GM19193 (cell line): ENCODE measurements around the gene ARSB.

Experiments used
- POLR2A ChIP-seq: IDR thresholded peaks from 4 replicates; pipeline ENCODE4 v1.6.1; 2011; ENCODE audit not compliant: insufficient read depth, insufficient read length; ENCODE audit errors: extremely low read depth

Gene ARSB

DNA sequence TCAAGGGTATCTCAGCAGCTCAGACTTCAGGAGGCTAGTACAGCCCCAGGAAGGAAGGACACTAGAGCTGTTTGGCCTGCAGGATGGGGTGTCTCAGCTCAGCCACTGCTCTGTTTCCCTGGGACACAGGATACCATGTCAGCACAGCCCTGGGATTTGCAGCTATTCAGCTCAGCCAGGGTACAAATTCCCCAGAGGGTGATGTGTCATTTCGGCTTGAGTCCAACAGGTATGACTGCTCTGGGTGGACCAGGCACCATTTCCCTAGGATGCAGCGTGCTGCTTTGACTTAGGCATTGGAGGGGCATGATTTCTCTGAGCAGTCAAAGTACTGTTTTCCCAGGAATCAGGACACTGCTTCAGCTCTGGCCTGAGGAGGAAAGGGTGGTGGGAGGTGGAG lies 130.1 kb downstream of the ARSB start:
- no peak for TF ChIP-seq POLR2A

DNA sequence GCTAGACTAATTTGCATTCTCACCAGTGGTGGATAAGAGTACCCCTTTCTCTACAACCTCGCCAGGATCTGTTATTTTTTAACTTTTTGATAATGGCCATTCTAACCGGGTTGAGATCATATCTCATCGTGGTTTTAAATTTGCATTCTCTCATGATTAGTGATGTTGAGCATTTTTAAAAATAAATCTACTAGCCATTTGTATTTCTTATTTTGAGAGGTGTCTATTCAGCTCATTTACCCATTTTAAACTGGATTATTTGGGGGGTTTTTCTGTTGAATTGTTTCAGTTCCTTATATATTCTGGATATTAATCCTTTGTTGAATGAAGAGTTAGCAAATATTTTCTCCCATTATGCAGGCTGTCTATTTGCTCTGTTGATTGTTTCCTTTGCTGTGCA lies 139.6 kb downstream of the ARSB start:
- TF ChIP-seq POLR2A = no peak

DNA sequence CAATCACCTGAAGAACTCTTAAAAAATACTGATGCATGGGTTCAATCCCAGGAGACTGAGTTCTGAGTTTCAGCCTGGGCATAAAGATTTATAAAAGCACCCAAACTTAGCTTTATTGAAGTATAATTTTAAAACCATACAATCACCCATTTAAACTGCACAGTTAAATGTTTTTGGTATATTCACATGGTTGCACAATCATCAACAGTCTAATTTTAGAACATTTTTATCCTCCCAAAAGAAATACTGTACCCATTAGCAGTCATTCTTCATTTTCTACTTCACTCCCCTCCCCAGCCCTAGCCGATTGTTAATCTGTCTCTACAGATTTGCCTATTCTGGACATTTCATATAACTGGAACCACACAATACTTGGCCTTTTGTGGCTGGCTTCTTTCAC lies 141.7 kb downstream of the ARSB start:
- TF ChIP-seq POLR2A = no peak

DNA sequence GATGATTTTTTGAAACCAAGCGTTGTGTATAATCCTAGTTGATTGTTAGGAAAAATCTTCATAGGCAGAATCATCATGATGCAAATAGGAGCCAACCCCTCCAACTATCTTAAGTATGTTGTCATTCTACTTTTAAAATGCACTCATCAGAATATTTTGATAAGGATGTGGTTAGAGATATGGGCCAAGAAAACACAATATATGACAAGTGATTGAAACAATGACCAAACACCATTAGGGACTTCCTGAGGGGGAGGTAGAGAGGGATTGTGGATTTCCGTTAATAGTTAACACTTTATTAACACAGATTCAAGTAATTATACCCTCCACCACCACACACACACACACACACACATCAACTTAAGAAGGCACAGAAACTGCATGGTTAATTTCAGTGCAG lies 143.3 kb downstream of the ARSB start:
- no peak for TF ChIP-seq POLR2A

DNA sequence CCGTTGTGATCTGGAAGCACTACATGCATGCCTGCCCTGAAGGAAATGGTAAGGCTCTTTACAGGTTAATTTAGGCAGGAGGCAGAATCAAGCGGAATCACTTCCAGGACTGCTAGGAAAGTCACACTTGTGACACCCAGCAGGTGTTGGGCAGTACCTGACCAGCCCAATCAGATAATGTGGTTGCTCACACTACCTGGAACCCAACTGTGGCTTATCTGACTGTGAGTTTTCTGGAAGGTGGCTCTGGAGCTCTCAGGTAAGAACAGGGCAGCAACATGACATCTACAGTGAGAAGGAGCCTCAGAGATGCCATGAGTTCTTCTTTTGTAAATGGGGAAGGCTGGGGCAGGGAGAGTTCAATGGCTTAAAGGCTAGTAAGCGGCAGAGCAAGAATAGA lies 146.4 kb downstream of the ARSB start:
- no peak for TF ChIP-seq POLR2A

DNA sequence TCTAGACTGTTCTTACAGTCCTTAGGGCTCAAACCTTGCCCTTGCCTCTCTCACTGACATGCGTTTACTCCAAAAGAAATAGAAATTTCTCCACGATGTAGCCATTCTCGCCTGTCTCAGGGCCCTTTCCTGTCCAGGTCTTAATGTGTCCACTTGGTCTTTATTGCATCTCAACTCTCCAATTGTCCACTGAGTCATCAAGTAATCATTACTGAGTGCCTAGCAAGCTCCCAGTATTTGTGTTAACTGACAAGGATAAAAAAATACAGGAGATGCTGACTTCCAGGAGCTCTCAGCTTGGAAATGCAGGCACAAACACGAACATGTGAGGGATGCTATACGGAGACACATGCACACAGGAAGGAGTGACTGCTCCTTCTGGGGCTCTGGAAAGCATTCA lies 147.3 kb downstream of the ARSB start:
- TF ChIP-seq POLR2A = no peak

DNA sequence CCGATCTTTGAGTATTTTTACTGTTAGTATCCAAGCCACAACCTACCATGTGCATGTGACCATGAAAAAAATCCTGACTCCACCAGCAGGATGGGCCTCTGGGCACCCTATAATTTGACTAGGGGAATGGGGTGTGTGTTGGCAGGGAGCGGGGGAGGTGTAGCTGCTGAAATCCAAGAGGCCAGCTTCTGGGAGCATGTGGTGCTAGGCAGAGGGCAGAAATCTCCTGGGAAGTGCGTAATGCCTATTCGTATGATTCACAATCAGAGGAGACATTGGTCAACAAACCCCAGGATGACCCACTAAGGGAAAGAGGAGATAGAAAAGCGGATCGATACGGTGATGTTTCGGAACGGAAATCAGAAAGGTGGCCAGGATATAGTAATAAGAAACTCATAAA lies 149.9 kb downstream of the ARSB start:
- no peak for TF ChIP-seq POLR2A

DNA sequence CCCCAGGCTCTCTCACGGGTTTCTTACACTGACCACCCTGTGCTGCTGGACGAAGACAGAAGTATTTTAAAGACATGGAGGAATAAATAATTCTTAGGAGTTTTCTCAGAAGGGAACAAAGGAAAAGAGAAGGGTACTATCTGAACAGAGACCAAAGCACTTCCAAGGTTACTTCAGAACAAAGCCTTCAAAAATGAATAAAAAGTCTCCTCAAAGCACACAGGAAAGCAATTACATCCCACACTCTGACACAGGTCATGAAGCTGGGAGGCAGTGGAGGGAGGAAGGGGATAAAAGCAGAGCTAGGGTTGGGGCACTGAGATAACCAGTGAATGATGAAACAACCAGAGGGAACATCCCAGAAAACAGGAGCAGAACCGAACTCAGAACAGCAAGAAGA lies 151.8 kb downstream of the ARSB start:
- no peak for TF ChIP-seq POLR2A

DNA sequence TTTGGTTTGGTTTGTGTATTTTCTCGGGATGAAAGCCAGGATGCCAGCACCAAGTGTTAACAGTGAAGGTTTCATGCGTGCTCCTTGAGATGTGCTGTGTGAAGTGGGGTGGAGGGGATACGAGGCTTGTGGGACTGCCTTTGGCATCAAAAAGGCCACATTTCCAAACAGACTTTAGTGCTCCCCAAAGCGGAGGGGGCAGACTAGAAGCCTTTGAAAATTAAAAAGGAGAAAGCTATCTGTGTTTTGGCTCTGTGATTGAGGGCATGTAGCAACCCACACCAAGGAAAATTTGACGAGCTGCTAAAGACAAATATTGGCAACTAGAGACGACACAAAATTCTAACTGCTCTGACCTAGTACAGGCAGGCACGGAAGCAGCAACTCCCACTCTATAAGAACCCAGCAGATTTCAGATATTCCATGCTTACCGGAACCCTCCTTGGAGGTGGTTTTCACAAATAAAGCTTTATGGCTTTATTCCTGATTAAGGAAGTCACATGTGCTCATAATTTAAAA lies 154.5 kb downstream of the ARSB start:
- no peak for TF ChIP-seq POLR2A

DNA sequence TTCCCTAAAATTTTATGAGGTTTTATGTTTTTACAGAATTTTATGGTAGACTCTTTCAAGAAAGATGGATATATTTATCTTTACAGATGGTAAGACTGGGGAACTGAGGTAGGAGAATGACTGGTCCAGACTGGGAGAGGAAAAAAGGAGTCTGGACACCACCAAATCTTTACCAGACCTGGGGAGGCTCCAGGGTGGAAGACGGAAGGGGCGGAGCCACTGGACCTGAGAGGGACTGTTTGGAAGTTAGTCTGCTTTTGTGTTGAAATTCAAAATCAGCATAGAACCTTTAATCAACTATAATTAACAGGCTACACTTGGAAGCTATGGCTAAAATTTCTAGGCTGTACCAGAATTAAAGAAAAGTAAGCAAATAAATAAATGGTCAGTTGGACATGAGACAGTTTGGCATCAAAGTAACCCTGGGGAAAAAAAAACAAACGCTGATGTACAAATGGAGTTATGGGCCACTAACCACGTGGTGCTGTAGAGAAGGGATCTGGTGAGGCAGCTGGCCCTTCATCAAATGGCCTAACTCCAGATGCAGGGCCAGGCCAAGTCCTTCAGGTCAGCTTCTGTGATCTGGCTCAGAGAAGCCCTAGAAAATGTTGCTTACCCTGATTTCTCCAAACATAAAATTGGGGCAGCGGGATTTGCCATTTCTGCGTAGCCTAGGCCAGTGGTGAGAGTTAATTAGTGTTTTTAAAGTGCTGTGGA lies 155.1 kb downstream of the ARSB start:
- no peak for TF ChIP-seq POLR2A

DNA sequence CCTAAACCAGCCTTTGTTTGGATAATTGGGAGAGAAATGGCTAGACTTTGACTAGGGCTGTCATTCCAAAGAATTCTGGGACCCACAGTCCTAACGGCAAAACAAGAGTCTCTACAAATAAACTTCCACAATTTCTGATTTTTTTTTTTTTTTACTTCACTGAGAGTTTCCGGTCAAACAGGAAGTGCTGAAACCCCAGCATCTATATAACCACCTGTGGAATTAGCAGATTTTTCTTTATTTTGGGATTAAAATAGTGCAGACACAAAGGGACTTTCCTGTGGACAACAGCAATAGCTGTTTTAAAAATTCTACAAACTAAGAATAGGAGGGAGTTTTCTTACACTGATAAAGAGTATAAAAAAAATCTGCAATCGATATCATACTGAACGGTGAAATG lies 157.4 kb downstream of the ARSB start:
- TF ChIP-seq POLR2A = no peak

DNA sequence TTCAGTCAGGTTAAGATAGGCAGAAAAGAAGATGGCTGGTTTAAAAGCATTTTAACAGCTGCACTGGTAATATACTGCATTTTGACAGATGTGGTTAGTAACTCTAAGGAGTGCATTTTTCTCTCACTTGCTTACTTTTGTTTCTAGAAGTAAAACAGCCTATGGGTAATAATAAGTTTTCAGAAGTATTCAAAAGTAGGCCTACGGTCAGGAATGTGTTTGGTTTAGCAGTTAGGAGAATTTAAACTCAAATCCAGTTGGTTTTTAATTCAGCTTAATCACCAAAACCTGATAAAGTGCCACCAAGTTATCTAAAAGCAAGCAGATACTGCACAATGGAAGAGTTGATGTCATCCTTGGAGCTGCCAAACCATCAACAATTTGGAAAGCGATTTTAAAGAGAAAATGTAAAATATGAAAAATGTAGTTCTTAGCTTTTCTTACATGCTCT lies 160.3 kb downstream of the ARSB start:
- TF ChIP-seq POLR2A = no peak

DNA sequence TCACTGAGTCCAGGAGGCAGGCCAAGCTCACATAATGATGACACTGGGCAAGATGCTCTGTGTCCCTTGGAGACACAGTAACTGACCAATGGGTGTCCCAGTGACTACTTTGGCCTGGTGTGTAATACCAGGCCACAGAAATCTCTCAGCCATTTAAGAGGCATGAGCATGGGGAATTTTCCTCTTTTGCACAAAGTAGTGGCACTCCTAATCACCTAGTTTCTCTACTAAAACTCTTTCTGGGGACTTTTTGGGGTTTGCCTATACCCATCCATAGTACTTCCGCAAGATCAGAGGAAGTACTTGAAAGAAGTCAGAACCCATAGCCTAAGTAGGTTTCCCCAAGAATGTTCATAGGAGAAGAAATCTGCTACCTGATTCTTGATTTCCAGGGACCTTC lies 161.9 kb downstream of the ARSB start:
- TF ChIP-seq POLR2A = no peak

DNA sequence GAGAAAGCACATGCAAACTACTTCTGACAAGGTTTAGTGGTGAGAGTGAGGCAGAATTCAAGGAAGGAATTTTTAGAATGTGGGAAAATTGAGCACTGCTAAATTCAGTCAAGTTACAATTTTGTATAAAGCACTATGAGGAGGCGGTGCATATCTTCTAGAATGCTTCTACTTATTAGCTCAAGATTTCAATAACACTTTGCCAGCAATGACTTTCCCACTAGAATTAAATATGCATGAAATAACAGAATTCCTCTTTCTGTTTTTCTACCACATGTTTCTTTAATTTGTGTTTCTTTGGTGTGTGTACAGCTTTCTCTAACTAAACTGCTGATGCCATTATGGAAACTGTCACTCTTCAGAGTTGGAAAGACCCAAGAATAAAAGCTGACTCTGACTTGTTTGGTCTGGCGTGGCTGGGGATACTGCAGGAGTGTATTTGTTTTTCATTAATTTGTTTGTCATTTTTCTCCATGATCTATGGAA lies 163.5 kb downstream of the ARSB start:
- TF ChIP-seq POLR2A = no peak

DNA sequence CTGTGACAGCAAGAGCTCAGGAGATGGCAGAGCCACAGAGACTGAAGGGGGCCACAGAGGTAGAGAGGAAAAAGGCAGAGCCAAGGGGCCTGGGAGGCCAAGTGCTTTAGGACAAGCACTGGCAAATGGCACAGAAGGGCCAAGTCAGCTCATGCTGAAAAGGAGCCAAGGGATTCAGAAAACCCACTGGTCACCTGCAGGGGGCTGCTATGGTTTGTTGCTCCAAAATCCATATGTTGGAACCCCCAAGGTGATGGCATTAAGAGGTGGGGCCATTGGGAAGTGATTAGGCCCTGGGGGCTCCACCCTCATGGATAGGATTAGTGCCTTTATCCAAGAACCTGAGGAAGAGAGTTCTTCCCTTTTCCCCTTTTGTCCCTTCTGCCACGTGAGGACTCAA lies 165.4 kb downstream of the ARSB start:
- no peak for TF ChIP-seq POLR2A

DNA sequence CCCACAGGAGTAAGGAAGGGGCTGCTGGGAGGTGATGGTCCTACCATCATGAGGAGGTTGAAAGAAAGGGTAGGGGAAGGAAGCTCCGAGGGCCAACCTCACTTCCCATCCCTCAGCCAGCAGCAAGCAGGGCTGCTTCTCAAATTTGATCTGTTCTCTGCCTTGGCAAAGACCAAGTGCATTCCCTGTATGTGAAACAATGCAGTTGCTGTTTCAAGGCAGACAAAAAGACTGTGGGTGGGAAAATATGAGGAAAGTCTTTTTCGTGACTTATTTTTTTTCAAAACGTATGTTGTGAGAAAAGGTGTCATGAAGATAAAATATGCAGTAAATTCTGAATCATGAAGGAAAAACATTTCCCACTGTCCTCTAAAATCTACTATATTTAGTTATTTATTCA lies 165.9 kb downstream of the ARSB start:
- no peak for TF ChIP-seq POLR2A
